ENCODE results near the gene PDGFRA.

GRCh38 chr4:54274264-54274663 lies 45.2 kb downstream of the PDGFRA start:
- TF ChIP-seq NBN (IDR thresholded peaks at IDR 0.05): no peak
- no peak for TF ChIP-seq ETV6 (conservative IDR thresholded peaks at IDR 0.05 in 1 of 2, IDR thresholded peaks at IDR 0.05 in 1 of 2; ENCODE audit: borderline replicate concordance in 1 of 2, low read depth in 1 of 2)
- TF ChIP-seq EGR1 (IDR thresholded peaks at IDR 0.05; ENCODE audit: borderline replicate concordance in 1 of 2, low read depth in 2 of 2, low read length in 2 of 2): no peak
- no peak for TF ChIP-seq POLR2A (IDR thresholded peaks at IDR 0.05; ENCODE audit: low read depth, low read length)
- TF ChIP-seq, protein P1, sequence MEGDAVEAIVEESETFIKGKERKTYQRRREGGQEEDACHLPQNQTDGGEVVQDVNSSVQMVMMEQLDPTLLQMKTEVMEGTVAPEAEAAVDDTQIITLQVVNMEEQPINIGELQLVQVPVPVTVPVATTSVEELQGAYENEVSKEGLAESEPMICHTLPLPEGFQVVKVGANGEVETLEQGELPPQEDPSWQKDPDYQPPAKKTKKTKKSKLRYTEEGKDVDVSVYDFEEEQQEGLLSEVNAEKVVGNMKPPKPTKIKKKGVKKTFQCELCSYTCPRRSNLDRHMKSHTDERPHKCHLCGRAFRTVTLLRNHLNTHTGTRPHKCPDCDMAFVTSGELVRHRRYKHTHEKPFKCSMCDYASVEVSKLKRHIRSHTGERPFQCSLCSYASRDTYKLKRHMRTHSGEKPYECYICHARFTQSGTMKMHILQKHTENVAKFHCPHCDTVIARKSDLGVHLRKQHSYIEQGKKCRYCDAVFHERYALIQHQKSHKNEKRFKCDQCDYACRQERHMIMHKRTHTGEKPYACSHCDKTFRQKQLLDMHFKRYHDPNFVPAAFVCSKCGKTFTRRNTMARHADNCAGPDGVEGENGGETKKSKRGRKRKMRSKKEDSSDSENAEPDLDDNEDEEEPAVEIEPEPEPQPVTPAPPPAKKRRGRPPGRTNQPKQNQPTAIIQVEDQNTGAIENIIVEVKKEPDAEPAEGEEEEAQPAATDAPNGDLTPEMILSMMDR (IDR thresholded peaks at IDR 0.05 in 2 of 3, conservative IDR thresholded peaks at IDR 0.05 in 1 of 3; ENCODE audit: control insufficient read depth in 2 of 3, extremely low read depth in 1 of 3, insufficient read depth in 1 of 3, low read depth in 3 of 3, low read length in 3 of 3): no peak
- no peak for TF ChIP-seq NFIC (IDR thresholded peaks at IDR 0.05; ENCODE audit: low read depth, low read length)
- TF ChIP-seq TARDBP (IDR thresholded peaks at IDR 0.05; ENCODE audit: borderline replicate concordance): no peak
- TF ChIP-seq, protein P2, sequence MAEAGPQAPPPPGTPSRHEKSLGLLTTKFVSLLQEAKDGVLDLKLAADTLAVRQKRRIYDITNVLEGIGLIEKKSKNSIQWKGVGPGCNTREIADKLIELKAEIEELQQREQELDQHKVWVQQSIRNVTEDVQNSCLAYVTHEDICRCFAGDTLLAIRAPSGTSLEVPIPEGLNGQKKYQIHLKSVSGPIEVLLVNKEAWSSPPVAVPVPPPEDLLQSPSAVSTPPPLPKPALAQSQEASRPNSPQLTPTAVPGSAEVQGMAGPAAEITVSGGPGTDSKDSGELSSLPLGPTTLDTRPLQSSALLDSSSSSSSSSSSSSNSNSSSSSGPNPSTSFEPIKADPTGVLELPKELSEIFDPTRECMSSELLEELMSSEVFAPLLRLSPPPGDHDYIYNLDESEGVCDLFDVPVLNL (IDR thresholded peaks at IDR 0.05; ENCODE audit: low read depth, low read length): no peak
- no peak for TF ChIP-seq POLR2AphosphoS5 (IDR thresholded peaks at IDR 0.05; ENCODE audit: low read length)
- no peak for TF ChIP-seq TBL1XR1 (IDR thresholded peaks at IDR 0.05; ENCODE audit: low read depth, low read length)
- TF ChIP-seq CHD4 (IDR thresholded peaks at IDR 0.05): no peak
- TF ChIP-seq RAD21 (IDR thresholded peaks at IDR 0.05; ENCODE audit: insufficient read depth, low read depth, low read length): no peak
- no peak for TF ChIP-seq SIX5 (IDR thresholded peaks at IDR 0.05; ENCODE audit: low read depth, low read length, severe bottlenecking)
- no peak for TF ChIP-seq POLR2AphosphoS2 (IDR thresholded peaks at IDR 0.05; ENCODE audit: low read depth, low read length)
